ENCODE data around the gene XRCC4.

GRCh38 chr5:83385812-83386211 lies 308.5 kb downstream of the XRCC4 start:
- TF ChIP-seq EZH2 (IDR thresholded peaks at IDR 0.05; ENCODE audit: borderline replicate concordance, low read length) (no peak), CTCF (conservative IDR thresholded peaks at IDR 0.05 in 1 of 2, IDR thresholded peaks at IDR 0.05 in 1 of 2; ENCODE audit: extremely low read depth in 1 of 2, insufficient read depth in 1 of 2, low read depth in 1 of 2, low read length in 2 of 2) (peak; percentile 12 to 23)
